ENCODE data around the gene PCDHA5.

GRCh38 chr5:140857987-140858240 is 36.5 kb downstream of the PCDHA5 start:
- TF ChIP-seq POLR2AphosphoS5 (IDR thresholded peaks at IDR 0.05; ENCODE audit: low read depth, low read length) = no peak
- no peak for TF ChIP-seq POLR2A (IDR thresholded peaks at IDR 0.05; ENCODE audit: low read depth, low read length)

Measured in GM12892 (cell line).